Neural cell (in vitro differentiated cells): Measurements from ENCODE around the gene GCNA. TPM values are rescaled to one million over a fixed set of nuclear protein-coding genes. Genes with fewer than 3 reads are reported as not detected.

ENCODE experiments used
- H2AFZ ChIP-seq: fragments of 200-600, 300-800 bp; sonication (generic), shearing (Covaris generic); 2 replicates; pipeline ENCODE4 v1.6.0; 2014; ENCODE audit warnings: low read depth, mild to moderate bottlenecking, antibody characterized with exemption, low read length, moderate library complexity
- H3F3A ChIP-seq: fragments of 200-600 bp; shearing (Covaris generic); 2 replicates; pipeline ENCODE4 v1.6.1; 2016; ENCODE audit warnings: mild to moderate bottlenecking, moderate library complexity, mixed read lengths, antibody characterized with exemption, low read length; ENCODE audit not compliant: insufficient read depth, poor library complexity, severe bottlenecking
- H3K27ac ChIP-seq: fragments of 200-600, 300-800 bp; sonication (generic), shearing (Covaris generic); 2 replicates; pipeline ENCODE4 v1.5.1; 2014; ENCODE audit warnings: mild to moderate bottlenecking, low read length, moderate library complexity
- H3K27me3 ChIP-seq: fragments of 300-800, 200-600 bp; sonication (generic), shearing (Covaris generic); 2 replicates; pipeline ENCODE4 v1.6.0; 2014; ENCODE audit warnings: mild to moderate bottlenecking, low read depth, low read length, moderate library complexity; ENCODE audit not compliant: insufficient read depth
- H3K36me3 ChIP-seq: fragments of 300-800, 200-600 bp; sonication (generic), shearing (Covaris generic); 2 replicates; pipeline ENCODE4 v1.5.1; 2014; ENCODE audit warnings: mild to moderate bottlenecking, antibody characterized with exemption, low read length, moderate library complexity; ENCODE audit not compliant: insufficient read depth
- H3K4me2 ChIP-seq: fragments of 300-800, 200-600 bp; sonication (generic), shearing (Covaris generic); 2 replicates; pipeline ENCODE4 v1.6.0; 2014; ENCODE audit warnings: mild to moderate bottlenecking, low read length
- H3K4me3 ChIP-seq: fragments of 300-800, 200-600 bp; sonication (generic), shearing (Covaris generic); 2 replicates; pipeline ENCODE4 v1.5.1; 2014; ENCODE audit warnings: mild to moderate bottlenecking, low read length, moderate library complexity
- H3K79me2 ChIP-seq: fragments of 200-600 bp; shearing (Covaris generic); replicated peaks from 2 replicates; pipeline ENCODE4 v1.6.0; 2014; ENCODE audit warnings: mild to moderate bottlenecking, low read length, moderate library complexity; ENCODE audit not compliant: insufficient read depth
- H3K9ac ChIP-seq: fragments of 300-800, 200-600 bp; sonication (generic), shearing (Covaris generic); 2 replicates; pipeline ENCODE4 v1.6.1; 2016; ENCODE audit warnings: mild to moderate bottlenecking, low read length, mixed read lengths
- H3K9me2 ChIP-seq: fragments of 200-600 bp; shearing (Covaris generic); 2 replicates; pipeline ENCODE4 v1.6.1; 2016; ENCODE audit warnings: mild to moderate bottlenecking, low read length, mixed read lengths; ENCODE audit not compliant: insufficient read depth
- H3K9me3 ChIP-seq: fragments of 200-600, 300-800 bp; sonication (generic), shearing (Covaris generic); 2 replicates; pipeline ENCODE4 v1.6.1; 2016; ENCODE audit warnings: mild to moderate bottlenecking, mixed run types, low read length, moderate library complexity, mixed read lengths
- H4K20me1 ChIP-seq: fragments of 200-600 bp; shearing (Covaris generic); 2 replicates; pipeline ENCODE4 v1.6.1; 2016; ENCODE audit warnings: mild to moderate bottlenecking, mixed run types; ENCODE audit not compliant: insufficient read depth
- EP300 ChIP-seq: fragments of 450-650 bp; conservative IDR thresholded peaks from 2 replicates; pipeline ENCODE4 v1.6.1; 2014; ENCODE audit warnings: antibody characterized with exemption, mild to moderate bottlenecking, moderate library complexity; ENCODE audit not compliant: poor library complexity, severe bottlenecking
- EZH2 ChIP-seq: fragments of 200-600, 300-800 bp; shearing (Covaris generic), sonication (generic); IDR thresholded peaks from 2 replicates; pipeline ENCODE4 v1.6.1; 2014; ENCODE audit warnings: antibody characterized with exemption, low read length, borderline replicate concordance, mild to moderate bottlenecking; ENCODE audit not compliant: insufficient read depth, poor library complexity, severe bottlenecking
- MXI1 ChIP-seq: fragments of 450-650 bp; conservative IDR thresholded peaks from 2 replicates; pipeline ENCODE4 v1.6.1; 2014; ENCODE audit warnings: antibody characterized with exemption, mild to moderate bottlenecking; ENCODE audit not compliant: poor library complexity, severe bottlenecking
- POLR2AphosphoS5 ChIP-seq: IDR thresholded peaks from 2 replicates; pipeline ENCODE4 v1.6.1; 2012
- RAD21 ChIP-seq: fragments of 450-650 bp; conservative IDR thresholded peaks from 2 replicates; pipeline ENCODE4 v1.6.1; 2014; ENCODE audit warnings: antibody characterized with exemption, mild to moderate bottlenecking, moderate library complexity
- SMC3 ChIP-seq: fragments of 450-650 bp; conservative IDR thresholded peaks from 2 replicates; pipeline ENCODE4 v1.6.1; 2014; ENCODE audit warnings: antibody characterized with exemption, mild to moderate bottlenecking, moderate library complexity; ENCODE audit not compliant: poor library complexity
- TAF1 ChIP-seq: IDR thresholded peaks from 2 replicates; pipeline ENCODE4 v1.6.1; 2012; ENCODE audit warnings: low read depth
- polyA plus RNA-seq: library from polyadenylated mRNA; depleted of rRNA; stranded (reverse); fragments of >200 nt; gene quantifications from 2 replicates; pipeline ENCODE4 v1.2.3, GENCODE V29; 2014
- TF ChIP-seq, protein P1 (sequence below): fragments of 450-650 bp; IDR thresholded peaks from 2 replicates; pipeline ENCODE4 v1.5.1; 2014; ENCODE audit warnings: antibody characterized with exemption, mild to moderate bottlenecking, moderate library complexity; ENCODE audit not compliant: poor library complexity, severe bottlenecking
- TF ChIP-seq, protein P2 (sequence below): IDR thresholded peaks from 2 replicates; pipeline ENCODE4 v1.6.1; 2012; ENCODE audit warnings: borderline replicate concordance

Gene GCNA
- polyA plus RNA-seq, 1 donor from 2014 or later: 11.0 TPM

GRCh38 chrX:71616672-71617529, 38.7 kb downstream of the GCNA start:
- H3K27ac ChIP-seq: no peak overlapping the region
- no peaks in the 10 kb centered on the region for H3F3A ChIP-seq
- H3K9me3 ChIP-seq: no peaks in the 10 kb centered on the region
- no peak overlapping the region for H3K4me2 ChIP-seq
- no peak overlapping the region for H3K4me3 ChIP-seq
- no peaks in the 10 kb centered on the region for H3K27me3 ChIP-seq
- no peaks in the 10 kb centered on the region for H3K36me3 ChIP-seq
- H3K9me2 ChIP-seq: no peaks in the 10 kb centered on the region
- no peaks in the 10 kb centered on the region for H3K79me2 ChIP-seq
- H2AFZ ChIP-seq: no peak overlapping the region
- H4K20me1 ChIP-seq: no peaks in the 10 kb centered on the region
- no peak overlapping the region for H3K9ac ChIP-seq
- TF ChIP-seq SMC3 (no peak), POLR2AphosphoS5 (no peak), TAF1 (no peak), EP300 (no peak), EZH2 (no peak), MXI1 (no peak), RAD21 (no peak)
- TF ChIP-seq, protein P1, sequence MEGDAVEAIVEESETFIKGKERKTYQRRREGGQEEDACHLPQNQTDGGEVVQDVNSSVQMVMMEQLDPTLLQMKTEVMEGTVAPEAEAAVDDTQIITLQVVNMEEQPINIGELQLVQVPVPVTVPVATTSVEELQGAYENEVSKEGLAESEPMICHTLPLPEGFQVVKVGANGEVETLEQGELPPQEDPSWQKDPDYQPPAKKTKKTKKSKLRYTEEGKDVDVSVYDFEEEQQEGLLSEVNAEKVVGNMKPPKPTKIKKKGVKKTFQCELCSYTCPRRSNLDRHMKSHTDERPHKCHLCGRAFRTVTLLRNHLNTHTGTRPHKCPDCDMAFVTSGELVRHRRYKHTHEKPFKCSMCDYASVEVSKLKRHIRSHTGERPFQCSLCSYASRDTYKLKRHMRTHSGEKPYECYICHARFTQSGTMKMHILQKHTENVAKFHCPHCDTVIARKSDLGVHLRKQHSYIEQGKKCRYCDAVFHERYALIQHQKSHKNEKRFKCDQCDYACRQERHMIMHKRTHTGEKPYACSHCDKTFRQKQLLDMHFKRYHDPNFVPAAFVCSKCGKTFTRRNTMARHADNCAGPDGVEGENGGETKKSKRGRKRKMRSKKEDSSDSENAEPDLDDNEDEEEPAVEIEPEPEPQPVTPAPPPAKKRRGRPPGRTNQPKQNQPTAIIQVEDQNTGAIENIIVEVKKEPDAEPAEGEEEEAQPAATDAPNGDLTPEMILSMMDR: no peak
- TF ChIP-seq, protein P2, sequence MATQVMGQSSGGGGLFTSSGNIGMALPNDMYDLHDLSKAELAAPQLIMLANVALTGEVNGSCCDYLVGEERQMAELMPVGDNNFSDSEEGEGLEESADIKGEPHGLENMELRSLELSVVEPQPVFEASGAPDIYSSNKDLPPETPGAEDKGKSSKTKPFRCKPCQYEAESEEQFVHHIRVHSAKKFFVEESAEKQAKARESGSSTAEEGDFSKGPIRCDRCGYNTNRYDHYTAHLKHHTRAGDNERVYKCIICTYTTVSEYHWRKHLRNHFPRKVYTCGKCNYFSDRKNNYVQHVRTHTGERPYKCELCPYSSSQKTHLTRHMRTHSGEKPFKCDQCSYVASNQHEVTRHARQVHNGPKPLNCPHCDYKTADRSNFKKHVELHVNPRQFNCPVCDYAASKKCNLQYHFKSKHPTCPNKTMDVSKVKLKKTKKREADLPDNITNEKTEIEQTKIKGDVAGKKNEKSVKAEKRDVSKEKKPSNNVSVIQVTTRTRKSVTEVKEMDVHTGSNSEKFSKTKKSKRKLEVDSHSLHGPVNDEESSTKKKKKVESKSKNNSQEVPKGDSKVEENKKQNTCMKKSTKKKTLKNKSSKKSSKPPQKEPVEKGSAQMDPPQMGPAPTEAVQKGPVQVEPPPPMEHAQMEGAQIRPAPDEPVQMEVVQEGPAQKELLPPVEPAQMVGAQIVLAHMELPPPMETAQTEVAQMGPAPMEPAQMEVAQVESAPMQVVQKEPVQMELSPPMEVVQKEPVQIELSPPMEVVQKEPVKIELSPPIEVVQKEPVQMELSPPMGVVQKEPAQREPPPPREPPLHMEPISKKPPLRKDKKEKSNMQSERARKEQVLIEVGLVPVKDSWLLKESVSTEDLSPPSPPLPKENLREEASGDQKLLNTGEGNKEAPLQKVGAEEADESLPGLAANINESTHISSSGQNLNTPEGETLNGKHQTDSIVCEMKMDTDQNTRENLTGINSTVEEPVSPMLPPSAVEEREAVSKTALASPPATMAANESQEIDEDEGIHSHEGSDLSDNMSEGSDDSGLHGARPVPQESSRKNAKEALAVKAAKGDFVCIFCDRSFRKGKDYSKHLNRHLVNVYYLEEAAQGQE: no peak

GRCh38 chrX:71617742-71618141, 39.5 kb downstream of the GCNA start:
- Histone ChIP-seq H3K27ac (no peak overlapping the region), H3K79me2 (no peaks in the 10 kb centered on the region), H3K4me2 (no peak overlapping the region), H3F3A (no peaks in the 10 kb centered on the region), H3K36me3 (no peaks in the 10 kb centered on the region), H2AFZ (no peak overlapping the region), H3K27me3 (no peaks in the 10 kb centered on the region), H3K9ac (no peak overlapping the region), H3K9me3 (no peaks in the 10 kb centered on the region), H4K20me1 (no peaks in the 10 kb centered on the region), H3K9me2 (no peaks in the 10 kb centered on the region), H3K4me3 (no peak overlapping the region)
- no peak for TF ChIP-seq POLR2AphosphoS5
- TF ChIP-seq EZH2: no peak
- TF ChIP-seq, protein P1: no peak
- TF ChIP-seq MXI1: no peak
